ENCODE measurements around the gene PACS1. TPM values are rescaled to one million over a fixed set of nuclear protein-coding genes. Genes with fewer than 3 reads are reported as not detected.
"Not testable (repeated sequence)": the region's sequence is repeated elsewhere in the genome, so short reads cannot be mapped to it uniquely, and the experiment has no call there.

PACS1 gene
- total RNA-seq, 1 experiment from 2014 or later: 4.2 TPM

DNA sequence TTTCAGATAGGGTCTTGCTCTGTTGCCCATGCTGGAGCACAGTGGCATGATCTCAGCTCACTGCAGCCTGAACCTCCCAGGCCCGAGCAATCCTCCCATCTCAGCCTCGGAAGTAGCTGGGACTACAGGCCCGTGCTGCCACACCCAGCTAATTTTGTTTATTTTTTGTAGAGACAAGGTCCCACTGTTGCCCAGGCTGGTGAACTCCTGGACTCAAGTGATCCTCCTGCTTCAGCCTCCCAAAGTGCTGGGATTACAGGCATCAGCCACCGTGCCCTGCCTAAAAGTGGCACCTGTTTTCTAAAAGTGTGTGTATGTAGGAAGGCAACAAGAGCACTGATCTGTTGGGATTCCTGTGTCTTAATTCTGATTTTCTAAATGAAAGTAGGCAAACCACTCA is 20.2 kb downstream of the PACS1 start:
- in situ Hi-C loops (cut with HindIII; ENCODE audit: low pct_unique_long_range_greater_than_20kb, low sequenced_read_pairs): no loop called here
- no peak for DNase-seq (ENCODE audit: low read depth)

DNA sequence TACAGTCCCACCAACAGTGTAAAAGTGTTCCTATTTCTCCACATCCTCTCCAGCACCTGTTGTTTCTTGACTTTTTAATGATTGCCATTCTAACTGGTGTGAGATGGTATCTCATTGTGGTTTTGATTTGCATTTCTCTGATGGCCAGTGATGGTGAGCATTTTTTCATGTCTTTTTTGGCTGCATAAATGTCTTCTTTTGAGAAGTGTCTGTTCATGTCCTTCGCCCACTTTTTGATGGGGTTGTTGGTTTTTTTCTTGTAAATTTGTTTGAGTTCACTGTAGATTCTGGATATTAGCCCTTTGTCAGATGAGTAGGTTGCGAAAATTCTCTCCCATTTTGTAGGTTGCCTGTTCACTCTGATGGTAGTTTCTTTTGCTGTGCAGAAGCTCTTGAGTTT is 22.1 kb downstream of the PACS1 start:
- in situ Hi-C loops (cut with HindIII; ENCODE audit: low pct_unique_long_range_greater_than_20kb, low sequenced_read_pairs); DNase-seq (ENCODE audit: low read depth): not testable (repeated sequence)

DNA sequence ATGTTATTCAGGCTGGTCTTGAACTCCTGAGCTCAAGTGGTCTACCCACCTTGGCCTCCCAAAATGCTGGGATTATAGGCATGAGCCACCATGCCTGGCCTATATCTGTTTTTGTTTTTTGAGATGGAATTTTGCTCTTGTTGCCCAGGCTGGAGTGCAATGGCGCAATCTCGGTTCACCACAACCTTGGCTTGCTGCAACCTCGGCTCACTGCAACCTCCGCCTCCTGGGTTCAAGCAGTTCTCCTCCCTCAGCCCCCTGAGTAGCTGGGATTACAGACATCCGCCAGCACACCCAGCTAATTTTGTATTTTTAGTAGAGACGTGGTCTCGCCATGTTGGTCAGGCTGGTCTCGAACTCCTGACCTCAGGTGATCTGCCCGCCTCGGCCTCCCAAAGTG is 29.7 kb downstream of the PACS1 start:
- in situ Hi-C loops (cut with HindIII; ENCODE audit: low pct_unique_long_range_greater_than_20kb, low sequenced_read_pairs); DNase-seq (ENCODE audit: low read depth): not testable (repeated sequence)

DNA sequence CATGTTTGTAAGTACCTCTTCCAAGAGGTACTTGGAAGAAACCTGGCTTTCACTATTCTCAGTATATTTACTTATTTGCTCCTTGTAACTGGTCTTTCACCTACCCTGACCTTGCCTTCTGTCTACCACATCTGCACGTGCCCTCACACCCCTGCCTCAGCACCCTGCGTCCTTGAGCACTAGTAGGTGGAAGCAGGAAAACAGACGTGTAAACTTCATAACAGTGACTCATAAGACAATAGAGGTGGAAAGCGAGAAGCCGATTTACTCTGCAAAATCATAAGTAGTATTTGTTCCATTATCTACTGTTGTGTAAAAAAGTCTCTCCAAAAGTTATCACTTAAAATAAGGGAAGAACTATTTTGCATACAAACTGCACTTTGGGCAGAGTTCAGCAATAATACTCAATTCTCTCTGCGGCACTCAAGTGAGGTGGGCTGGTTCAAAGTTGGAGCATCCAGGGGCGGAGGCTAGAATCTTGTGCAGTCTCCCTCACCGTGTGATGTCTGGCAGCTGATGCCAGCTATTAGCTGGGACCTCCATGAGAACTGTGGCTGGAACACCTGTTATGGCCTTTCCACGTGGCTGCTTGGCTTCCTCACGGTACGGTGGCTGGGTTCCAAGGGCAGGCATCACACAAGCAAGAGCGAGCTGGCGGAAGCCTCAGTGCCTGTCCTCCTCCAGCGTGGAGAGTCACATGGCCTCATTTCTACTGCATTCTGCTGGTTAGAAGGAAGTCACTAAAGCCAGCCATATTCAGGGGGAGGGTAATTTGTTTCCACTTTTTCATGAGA is 30.4 kb downstream of the PACS1 start:
- in situ Hi-C loops (cut with HindIII; ENCODE audit: low pct_unique_long_range_greater_than_20kb, low sequenced_read_pairs): no loop called here
- DNase-seq (ENCODE audit: low read depth): peak; percentile 70

DNA sequence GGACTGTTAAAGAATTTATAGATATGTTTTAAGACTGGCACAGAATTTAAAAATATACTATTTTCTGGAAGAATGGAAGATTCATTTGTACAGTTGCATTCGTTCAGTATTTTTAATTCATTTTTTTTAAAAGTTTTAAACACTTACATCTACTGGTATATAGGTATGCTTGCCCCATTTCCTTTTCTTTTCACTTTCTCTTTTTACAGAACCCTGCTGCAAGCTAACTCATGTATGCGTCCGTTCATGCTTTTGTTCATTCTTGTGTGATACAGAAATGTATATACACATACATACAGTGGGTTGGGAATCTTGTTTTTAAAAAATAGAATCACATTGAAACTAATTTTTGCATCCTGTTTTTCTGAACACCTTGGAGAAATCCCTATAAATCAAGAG is 31.0 kb downstream of the PACS1 start:
- in situ Hi-C loops (cut with HindIII; ENCODE audit: low pct_unique_long_range_greater_than_20kb, low sequenced_read_pairs): no loop called here
- no peak for DNase-seq (ENCODE audit: low read depth)

DNA sequence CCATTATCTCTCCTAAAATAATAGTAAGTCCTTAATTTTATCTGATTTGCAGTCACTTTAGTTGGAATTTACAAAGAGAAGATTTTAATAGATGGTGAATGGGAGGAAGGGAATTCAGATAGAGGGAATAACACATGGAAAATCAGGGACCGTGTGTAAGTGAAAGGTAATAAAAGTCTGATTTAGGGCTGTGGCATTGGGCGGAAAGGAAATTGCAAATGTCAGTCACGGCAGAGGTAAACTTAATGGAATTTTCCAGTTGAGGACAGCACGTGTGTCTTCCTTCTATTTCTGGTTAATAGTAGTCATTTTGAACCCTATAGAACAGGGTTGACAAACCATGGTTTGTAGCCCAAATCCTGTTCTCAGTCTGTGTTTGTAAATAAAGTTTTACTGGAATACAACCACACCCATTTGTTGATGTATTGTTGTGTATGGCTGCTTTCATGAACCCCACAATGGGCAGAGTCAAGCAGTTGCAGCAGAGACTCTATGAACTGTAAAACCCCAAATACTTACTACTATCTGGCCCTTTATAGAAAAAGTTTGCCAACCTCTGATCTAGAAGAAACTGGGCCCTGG is 34.1 kb downstream of the PACS1 start:
- in situ Hi-C loops (cut with HindIII; ENCODE audit: low pct_unique_long_range_greater_than_20kb, low sequenced_read_pairs): no loop called here

DNA sequence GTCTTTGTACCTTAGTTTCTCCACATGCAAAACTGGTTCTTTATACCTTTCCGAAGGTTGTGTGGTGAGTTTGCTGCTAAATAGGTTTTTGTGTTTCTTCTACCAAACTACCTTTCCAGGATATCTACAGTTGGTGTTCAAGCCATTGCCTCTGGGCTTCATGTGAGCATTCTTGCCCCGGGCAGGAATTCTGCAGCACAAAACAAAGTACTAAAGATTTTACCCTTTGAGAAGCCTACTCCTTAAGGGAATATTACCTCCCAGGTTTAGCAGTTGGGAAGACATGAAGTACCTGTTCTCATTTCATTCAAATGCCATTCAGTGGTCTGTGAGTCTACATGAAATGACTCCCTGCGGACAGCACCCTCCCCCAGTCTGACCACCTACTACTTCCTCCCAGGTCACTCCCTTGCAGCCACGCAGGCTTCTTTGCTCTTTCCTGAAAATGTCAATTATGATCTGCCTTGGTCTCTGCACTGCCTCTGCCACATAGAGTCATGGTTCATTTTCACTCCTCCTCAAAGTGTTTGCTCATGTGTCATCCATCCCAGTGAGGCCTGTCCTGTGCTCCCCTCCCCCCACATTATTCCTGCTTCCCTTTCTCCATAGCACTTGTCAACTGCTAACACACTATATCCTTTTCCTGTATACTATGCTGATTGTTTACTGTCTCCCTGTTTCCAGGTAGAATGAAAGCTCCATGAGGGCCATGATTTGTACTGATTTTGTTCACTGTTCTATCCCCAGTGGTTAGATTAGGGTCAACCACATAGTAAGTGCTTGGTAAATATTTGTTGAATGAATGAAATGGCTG is 36.9 kb downstream of the PACS1 start:
- no peak for DNase-seq (ENCODE audit: low read depth)
- in situ Hi-C loops (cut with HindIII; ENCODE audit: low pct_unique_long_range_greater_than_20kb, low sequenced_read_pairs): no loop called here

More for the DNA sequence above, 34.1 kb downstream of the PACS1 start:
- DNase-seq (ENCODE audit: low read depth): no peak

DNA sequence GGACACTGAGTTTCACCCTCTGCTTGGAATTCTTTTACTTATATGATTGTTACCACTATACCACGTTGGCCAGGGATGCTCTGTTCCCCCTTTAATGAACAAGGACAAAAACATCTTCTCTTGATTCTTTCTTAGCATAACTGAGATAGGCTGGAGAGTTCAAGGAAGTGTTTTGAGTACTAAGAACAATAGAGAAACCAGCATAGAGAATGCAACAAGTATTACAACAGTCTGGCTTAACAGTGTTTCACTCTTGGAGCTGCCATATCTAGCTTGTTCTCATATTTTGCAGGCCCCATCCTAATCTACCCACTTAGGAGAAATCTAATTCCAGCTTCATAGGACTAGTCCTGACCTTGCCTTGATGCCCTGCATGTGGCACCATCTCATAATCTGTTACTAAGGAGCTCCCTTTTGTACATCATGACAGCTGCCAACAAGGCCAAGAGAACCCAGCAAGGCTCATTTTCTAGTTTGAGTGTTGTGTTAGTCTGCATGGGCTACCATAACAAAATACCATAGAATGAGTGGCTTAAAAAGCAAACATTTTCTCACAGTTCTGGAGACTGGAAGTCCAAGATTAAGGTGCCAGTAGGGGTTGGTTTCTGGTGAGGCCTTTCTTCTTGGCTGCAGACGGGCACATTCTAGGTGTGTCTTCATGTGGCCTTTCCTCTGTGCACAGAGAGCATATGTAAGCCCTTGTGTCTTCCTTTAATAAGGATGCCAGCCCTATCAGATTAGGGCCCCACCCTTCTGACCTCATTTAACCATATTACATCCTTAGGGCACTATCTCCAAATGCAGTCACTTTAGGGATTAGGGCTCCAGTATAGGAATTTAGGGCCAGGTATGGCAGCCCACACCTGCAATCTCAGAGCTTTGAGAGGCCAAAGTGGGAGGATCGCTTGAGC is 37.8 kb downstream of the PACS1 start:
- DNase-seq (ENCODE audit: low read depth): no peak
- in situ Hi-C loops (cut with HindIII; ENCODE audit: low pct_unique_long_range_greater_than_20kb, low sequenced_read_pairs): no loop called here

DNA sequence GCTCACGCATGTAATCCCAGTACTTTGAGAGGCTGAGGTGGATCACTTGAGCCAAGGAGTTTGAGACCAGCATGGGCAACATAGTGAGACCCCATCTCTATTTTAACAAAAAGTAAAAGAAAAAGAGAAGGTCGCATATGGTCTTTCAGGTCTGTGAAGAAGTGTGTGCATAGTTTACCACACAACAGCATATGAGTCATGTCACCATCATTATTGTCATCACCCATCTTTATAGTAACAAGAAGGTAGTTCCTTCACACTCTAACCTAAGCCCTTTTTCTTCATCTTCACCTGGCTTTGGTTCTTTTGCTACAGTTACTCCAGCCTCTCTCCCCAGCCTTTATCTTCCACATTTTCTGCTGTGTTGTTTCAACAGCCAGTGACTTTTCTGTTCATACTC is 39.2 kb downstream of the PACS1 start:
- in situ Hi-C loops (cut with HindIII; ENCODE audit: low pct_unique_long_range_greater_than_20kb, low sequenced_read_pairs): no loop called here
- DNase-seq (ENCODE audit: low read depth): no peak

DNA sequence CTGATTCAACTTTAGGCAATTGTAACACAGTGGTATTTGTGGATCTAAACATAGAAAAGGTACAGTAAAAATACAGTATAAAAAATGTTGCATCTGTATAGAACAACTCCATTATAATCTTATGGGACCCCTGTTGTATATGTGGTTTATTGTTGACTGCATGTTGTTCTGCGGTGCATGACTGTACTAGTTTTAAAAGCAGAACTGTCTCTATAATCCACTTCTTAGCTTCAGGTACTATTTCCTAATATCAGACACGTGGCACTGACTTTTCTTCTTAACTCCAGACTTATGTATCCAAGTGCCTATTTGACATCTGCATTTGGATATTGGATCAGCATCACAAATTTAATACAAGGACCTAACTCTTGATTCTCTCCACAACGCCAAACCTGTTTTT is 41.1 kb downstream of the PACS1 start:
- no peak for DNase-seq (ENCODE audit: low read depth)
- in situ Hi-C loops (cut with HindIII; ENCODE audit: low pct_unique_long_range_greater_than_20kb, low sequenced_read_pairs): no loop called here

DNA sequence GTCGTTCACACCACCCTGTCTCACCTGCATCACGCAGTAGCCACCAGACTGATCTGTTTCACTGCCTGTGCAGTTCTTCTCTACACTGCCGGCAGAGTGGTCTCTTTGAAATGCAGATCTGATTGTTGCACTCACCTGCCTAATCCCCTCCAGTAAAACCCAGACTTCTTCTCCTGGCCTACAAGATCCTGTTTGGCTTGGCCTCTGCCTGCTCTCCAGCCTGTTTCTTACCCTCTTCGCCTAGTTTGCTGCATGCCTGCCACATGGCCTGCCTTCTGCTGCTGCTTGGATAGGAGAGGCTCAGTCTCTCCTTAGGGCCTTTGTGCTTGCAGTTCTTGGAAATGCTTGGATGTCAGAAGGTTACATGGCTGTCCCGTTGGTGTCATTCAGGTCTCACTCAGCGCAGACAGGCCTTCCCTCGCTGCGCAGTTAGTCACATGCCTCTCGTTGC is 42.0 kb downstream of the PACS1 start:
- in situ Hi-C loops (cut with HindIII; ENCODE audit: low pct_unique_long_range_greater_than_20kb, low sequenced_read_pairs): no loop called here
- DNase-seq (ENCODE audit: low read depth): no peak

DNA sequence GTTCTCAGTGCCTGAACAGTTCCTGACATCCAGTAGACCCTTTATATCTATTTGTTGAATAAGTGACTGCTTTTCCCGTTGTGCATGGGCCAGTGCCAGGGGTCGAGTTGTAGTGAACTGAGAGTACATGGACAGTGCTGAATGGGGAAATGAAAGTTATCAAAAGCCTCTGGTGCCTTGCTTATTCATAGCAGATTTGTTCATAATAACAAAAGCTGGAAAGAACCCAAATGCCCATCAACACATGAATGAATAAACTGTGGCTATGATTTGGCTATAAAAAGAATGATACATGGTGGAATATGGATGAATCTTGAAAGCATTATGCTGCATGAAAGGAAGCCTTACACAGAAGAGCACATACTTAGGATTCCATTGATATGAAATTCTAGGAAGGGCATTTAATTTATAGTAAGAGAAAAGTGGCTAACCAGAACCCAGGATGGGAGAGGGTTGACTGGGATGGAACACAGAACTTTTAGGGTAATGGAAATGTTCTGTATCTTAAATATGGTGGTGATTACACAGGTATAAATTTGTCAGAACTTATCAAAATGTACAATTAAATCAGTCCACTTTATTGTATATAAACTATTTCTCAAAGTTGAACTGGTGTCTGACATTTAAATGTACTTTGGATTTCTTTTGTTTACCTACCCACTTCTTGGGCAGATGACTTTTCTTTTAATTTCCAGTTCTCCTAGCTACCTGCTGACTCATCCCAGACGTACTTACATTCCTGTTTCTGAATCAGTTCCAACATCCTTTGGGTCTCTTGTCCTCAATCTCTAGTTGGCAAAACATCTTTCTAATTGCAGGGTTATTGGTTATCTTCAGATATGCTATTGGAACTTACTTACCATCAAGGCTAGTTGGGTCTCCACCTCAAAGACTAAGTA is 42.8 kb downstream of the PACS1 start:
- in situ Hi-C loops (cut with HindIII; ENCODE audit: low pct_unique_long_range_greater_than_20kb, low sequenced_read_pairs): no loop called here
- peak; percentile 55 for DNase-seq (ENCODE audit: low read depth)

DNA sequence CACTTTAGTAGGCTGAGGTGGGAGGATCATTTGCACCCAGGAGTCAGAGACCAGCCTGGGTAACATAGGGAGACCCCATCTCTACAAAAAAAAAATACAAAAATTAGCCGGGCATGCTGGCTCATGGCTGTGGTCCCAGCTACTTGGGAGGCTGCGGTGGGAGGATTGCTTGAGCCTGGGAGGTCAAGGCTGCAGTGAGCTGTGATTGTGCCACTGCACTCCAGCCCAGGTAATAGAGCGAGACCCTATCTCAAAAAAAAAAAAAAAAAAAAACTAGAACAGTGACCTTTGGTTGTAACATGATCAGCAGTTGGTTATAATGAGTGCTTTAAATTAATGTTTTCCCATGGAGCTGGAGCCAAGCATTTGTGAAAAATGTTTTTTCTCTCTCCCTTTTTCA is 44.9 kb downstream of the PACS1 start:
- DNase-seq (ENCODE audit: low read depth); in situ Hi-C loops (cut with HindIII; ENCODE audit: low pct_unique_long_range_greater_than_20kb, low sequenced_read_pairs): not testable (repeated sequence)

DNA sequence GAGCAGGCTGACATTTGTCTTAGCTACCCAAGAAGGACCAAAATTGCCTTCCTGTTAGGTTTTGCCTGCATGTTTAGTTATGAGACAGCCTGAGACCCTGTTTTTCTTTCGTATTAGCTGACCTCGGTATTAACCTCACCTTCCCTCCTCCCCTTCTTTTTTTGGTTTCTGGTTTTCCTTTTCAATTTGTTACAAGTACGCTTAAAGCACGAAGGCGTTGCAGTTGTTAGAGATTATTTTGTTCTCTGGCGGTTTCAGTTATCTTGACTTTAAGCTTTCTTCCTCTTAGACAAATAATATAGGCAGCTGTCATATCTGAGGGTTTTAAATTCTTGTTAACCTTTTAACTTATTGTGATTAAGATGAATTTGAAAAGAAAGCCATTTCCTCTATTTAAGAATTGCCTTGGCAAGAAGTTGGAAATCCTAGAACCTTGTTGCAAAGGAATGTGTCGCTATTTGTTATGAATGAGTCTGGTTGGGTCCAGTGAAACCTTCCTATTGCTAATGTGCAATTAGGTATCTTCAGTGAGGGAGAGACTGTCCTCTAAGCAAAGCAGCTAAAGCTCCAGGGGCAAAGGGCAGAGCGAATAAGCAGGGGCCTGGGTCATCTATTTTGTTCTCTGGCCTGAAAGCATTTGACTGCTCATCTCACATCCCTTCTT is 45.7 kb downstream of the PACS1 start:
- DNase-seq (ENCODE audit: low read depth): no peak

DNA sequence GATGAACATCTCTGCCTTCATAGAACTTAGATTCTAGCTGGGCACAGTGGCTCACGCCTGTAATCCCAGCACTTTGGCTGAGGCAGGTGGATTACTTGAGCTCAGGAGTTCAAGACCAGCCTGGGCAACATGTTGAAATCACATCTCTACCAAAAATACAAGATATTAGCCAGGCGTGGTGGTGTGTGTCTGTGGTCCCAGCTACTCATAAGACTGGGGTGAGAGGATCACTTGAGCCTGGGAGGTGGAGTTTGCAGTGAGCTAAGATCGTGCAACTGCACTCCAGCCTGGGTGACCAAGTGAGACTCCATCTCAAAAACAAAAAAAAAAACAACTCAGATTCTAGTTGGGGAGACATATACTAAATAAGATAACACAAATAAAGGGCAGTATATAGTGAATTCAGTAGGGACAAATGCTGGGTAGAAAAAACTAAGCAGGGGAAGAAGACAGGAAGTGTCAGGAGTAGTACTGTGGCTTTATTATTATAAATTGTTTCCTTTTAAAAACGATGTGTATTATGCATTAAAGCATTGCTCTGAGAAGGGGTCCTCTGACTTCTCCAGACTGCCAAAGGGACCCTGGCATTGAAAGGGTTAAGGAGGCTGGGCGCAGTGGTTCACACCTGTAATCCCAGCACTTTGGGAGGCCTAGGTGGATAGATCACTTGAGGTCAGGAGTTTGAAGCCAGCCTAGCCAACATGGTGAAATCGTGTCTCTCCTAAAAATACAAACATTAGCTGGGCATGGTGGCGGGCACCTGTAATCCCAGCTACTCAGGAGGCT is 46.7 kb downstream of the PACS1 start:
- in situ Hi-C loops (cut with HindIII; ENCODE audit: low pct_unique_long_range_greater_than_20kb, low sequenced_read_pairs): no loop called here
- no peak for DNase-seq (ENCODE audit: low read depth)

More for the DNA sequence above, 45.7 kb downstream of the PACS1 start:
- in situ Hi-C loops (cut with HindIII; ENCODE audit: low pct_unique_long_range_greater_than_20kb, low sequenced_read_pairs): no loop called here

DNA sequence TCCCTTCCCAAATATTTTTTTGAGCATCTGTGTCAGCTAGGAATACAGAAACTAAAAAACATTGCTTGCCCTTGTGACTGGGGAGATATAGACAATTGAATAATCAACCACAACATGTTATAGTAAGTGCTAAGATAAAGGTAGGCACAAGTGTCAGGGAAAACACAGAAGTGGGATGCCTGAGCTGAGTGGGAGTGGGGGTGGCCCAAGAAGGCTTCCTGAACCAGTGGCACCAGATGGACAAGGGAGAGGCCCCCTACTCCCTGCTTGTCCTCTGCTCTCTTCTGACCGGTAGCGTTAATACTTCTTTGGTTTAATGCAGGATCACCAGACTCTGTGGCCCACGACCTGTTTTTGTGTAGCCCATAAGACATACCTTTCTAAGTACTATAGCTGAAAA is 48.8 kb downstream of the PACS1 start:
- no peak for DNase-seq (ENCODE audit: low read depth)
- in situ Hi-C loops (cut with HindIII; ENCODE audit: low pct_unique_long_range_greater_than_20kb, low sequenced_read_pairs): no loop called here

Data from Caki2 (cell line).